Stomach (tissue), 9 donors: Measurements from ENCODE around the gene BPTF. TPM values are rescaled to one million over a fixed set of nuclear protein-coding genes. Genes with fewer than 3 reads are reported as not detected.

ENCODE experiments used
- DNase-seq, 2 donors: peaks; one replicate each; pipeline versions ENCODE4 v3.0.0 to v3.0.0-alpha.2; 2013 to 2019
- H3K27ac ChIP-seq, 5 donors: fragments of 200-600 bp in 4 of 5; sonication (generic) in 4 of 5; one replicate each; pipeline ENCODE4 v1.5.1; 2013 to 2019; ENCODE audit warnings: mild to moderate bottlenecking in 1 of 5, moderate library complexity in 1 of 5
- H3K27me3 ChIP-seq, 3 donors: fragments of 200-600 bp; sonication (generic); one replicate each; pipeline ENCODE4 v1.5.1; 2017 to 2019; ENCODE audit warnings: mixed run types in 1 of 3
- H3K36me3 ChIP-seq, 4 donors: fragments of 200-600 bp; sonication (generic); 1 replicate in 3 of 4; 2 replicates in 1 of 4; pipeline ENCODE4 v1.5.1; 2016 to 2019
- H3K4me1 ChIP-seq, 4 donors: fragments of 200-600 bp; sonication (generic); one replicate each; pipeline ENCODE4 v1.5.1; 2016 to 2019
- H3K4me3 ChIP-seq, 4 donors: fragments of 200-600 bp; sonication (generic) in 3 of 4; one replicate each; pipeline ENCODE4 v1.5.1; 2016 to 2019; ENCODE audit warnings: mild to moderate bottlenecking in 1 of 4
- H3K9me3 ChIP-seq, 4 donors: fragments of 200-600 bp; sonication (generic); one replicate each; pipeline ENCODE4 v1.5.1; 2016 to 2019
- EP300 ChIP-seq: sonication (generic); formaldehyde crosslinking; IDR thresholded peaks from one replicate; pipeline ENCODE4 v1.6.1; 2017; ENCODE audit warnings: antibody characterized with exemption
- POLR2A ChIP-seq, 4 donors: fragments of 450-650 bp; IDR thresholded peaks; one replicate each; pipeline ENCODE4 v1.6.1; 2016; ENCODE audit warnings: antibody characterized with exemption in 4 of 4, control low read depth in 2 of 4, mild to moderate bottlenecking in 1 of 4, moderate library complexity in 1 of 4
- POLR2AphosphoS5 ChIP-seq, 3 donors: sonication (generic); formaldehyde crosslinking; IDR thresholded peaks; one replicate each; pipeline ENCODE4 v1.6.1; 2016; ENCODE audit warnings: antibody characterized with exemption in 3 of 3
- WGBS, 5 donors: extraction: QIAGEN DNeasy Blood & Tissue Kit in 3 of 5; methylation state at CpG; one replicate each; pipeline versions ENCODE4 v1.1.5 to v1.1.7; 2013 to 2018; 5-methylcytosine and 5-hydroxymethylcytosine counted together
- intact Hi-C: fragments of 100-400 bp; cut with DNase I; formaldehyde crosslinking; loops from one replicate; pipeline ENCODE4 v1.15.1; 2023; ENCODE audit warnings: low total_unique reads
- polyA plus RNA-seq, 3 donors: library from polyadenylated mRNA; stranded (reverse); fragments of 200-250 nt; gene quantifications; one replicate each; pipeline ENCODE4 v1.2.3, GENCODE V29; 2013
- total RNA-seq, 5 donors: library from RNA; depleted of rRNA; stranded (reverse); fragments of >200 nt; gene quantifications; one replicate each; pipeline versions ENCODE4 v1.1.0 to v1.2.3, GENCODE V29; 2014 to 2016
- TF ChIP-seq, protein P1 (sequence below), 7 experiments: fragments of 450-650 bp in 4 of 7; fragments of 200-600 bp in 3 of 7; sonication (generic) in 3 of 7; IDR thresholded peaks; one replicate each; pipeline ENCODE4 v1.5.1; 2016 to 2019; ENCODE audit warnings: antibody characterized with exemption in 7 of 7, control low read depth in 2 of 7, mild to moderate bottlenecking in 1 of 7
- donor health status: healthy with polysubstance abuse.
- donor health status: Bipolar disorder and iron deficiency.
- donor health status: healthy.

Gene BPTF
- total and polyA plus RNA-seq, 8 donors, result 8.6 to 122 (median 49.9) TPM

DNA sequence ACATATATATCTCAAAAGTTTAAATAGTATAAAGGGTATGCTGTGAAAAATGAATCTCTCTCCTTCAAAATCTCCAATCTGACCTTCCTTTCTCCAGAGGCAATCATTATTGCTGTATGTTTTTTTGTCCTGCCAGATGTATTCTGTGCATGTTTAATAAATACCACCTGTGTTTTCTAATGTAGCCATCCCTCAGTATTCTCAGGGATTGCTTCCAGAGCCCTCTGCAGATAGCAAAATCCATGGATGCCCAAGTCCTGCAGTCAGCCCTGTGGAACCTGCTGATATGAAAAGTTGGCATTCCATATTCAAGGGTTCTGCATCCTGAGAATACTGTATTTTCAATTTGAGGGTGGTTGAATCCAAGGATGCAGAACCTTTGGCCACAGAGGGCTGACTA, 42.9 kb downstream of the BPTF start:
- intact Hi-C loops, result no loop called here
- Histone ChIP-seq H3K9me3 (no peaks in the 10 kb centered on the region), H3K27ac (no peak overlapping the region), H3K4me1 (peaks cover 0 to 23% (median 7%) of the 10 kb centered on the region in 4 donors), H3K4me3 (no peak overlapping the region), H3K27me3 (no peaks in the 10 kb centered on the region), H3K36me3 (peaks cover 4 to 19% (median 11%) of the 10 kb centered on the region in 4 donors)
- TF ChIP-seq EP300, result no peak
- TF ChIP-seq, protein P1, sequence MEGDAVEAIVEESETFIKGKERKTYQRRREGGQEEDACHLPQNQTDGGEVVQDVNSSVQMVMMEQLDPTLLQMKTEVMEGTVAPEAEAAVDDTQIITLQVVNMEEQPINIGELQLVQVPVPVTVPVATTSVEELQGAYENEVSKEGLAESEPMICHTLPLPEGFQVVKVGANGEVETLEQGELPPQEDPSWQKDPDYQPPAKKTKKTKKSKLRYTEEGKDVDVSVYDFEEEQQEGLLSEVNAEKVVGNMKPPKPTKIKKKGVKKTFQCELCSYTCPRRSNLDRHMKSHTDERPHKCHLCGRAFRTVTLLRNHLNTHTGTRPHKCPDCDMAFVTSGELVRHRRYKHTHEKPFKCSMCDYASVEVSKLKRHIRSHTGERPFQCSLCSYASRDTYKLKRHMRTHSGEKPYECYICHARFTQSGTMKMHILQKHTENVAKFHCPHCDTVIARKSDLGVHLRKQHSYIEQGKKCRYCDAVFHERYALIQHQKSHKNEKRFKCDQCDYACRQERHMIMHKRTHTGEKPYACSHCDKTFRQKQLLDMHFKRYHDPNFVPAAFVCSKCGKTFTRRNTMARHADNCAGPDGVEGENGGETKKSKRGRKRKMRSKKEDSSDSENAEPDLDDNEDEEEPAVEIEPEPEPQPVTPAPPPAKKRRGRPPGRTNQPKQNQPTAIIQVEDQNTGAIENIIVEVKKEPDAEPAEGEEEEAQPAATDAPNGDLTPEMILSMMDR (IDR thresholded peaks at IDR 0.05), result no peak
- TF ChIP-seq POLR2A (IDR thresholded peaks at IDR 0.05), result no peak
- TF ChIP-seq POLR2AphosphoS5 (IDR thresholded peaks at IDR 0.05), result no peak
- DNase-seq, result no peak

DNA sequence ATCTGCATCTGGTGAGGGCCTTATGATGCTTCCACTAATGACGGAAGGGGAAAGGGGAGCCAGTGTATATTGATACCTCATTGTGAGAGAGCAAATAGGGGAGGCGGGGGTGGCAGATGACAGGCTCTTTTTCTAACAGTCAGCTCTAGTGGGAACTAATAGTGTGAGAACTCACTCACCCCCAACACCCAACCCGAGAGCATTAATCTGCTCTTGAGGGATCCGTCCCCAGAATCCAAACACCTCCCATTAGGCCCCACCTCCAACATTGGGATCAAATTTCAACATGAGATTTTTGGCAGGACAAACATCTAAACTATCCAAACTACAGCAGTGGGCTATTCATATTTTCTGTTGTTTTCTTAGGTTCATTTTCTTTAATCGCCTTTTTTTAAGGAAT, 54.4 kb downstream of the BPTF start:
- no peaks in the 10 kb centered on the region for H3K27me3 ChIP-seq
- no peaks in the 10 kb centered on the region for H3K9me3 ChIP-seq
- TF ChIP-seq POLR2A (IDR thresholded peaks at IDR 0.05) (no peak), EP300 (no peak), POLR2AphosphoS5 (IDR thresholded peaks at IDR 0.05) (no peak)
- TF ChIP-seq, protein P1 (IDR thresholded peaks at IDR 0.05), result no peak
- no peak overlapping the region for H3K4me3 ChIP-seq
- no peak for DNase-seq
- H3K36me3 ChIP-seq, result peaks cover 5 to 49% (median 42%) of the 10 kb centered on the region in 4 donors
- H3K27ac ChIP-seq, result no peak overlapping the region
- WGBS, 5 donors, result 80 to 85% (median 85%) methylated on average over 5 of the region's 5 CpGs
- no peaks in the 10 kb centered on the region for H3K4me1 ChIP-seq
- intact Hi-C loops, result no loop called here

DNA sequence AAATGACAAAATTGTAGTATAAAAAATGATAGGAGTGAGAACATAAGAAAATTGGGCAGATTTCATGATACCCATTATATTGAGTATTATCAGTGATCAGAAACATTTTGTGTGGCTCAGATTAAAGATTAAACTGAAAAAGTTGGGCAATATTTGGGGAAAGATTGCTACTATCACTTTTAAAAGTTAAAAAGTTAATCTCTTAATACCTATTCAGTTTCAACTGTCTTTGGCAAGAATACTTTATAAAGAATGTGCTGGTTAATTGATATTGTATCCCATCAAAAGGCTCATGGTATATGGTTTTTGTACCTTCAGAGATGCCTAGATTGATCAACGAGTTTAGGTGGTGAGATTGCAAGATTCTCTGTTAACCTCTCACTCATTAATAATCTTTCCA, 55.8 kb downstream of the BPTF start:
- 76 to 87% (median 79%) methylated on average over 1 of the region's 1 CpG for WGBS, 5 donors
- Histone ChIP-seq H3K27me3 (no peaks in the 10 kb centered on the region), H3K4me1 (no peaks in the 10 kb centered on the region), H3K36me3 (peaks cover 0 to 42% (median 31%) of the 10 kb centered on the region in 4 donors), H3K4me3 (no peak overlapping the region), H3K9me3 (no peaks in the 10 kb centered on the region), H3K27ac (no peak overlapping the region)
- no peak for DNase-seq
- intact Hi-C loops, result no loop called here
- TF ChIP-seq POLR2A (IDR thresholded peaks at IDR 0.05) (no peak), POLR2AphosphoS5 (IDR thresholded peaks at IDR 0.05) (no peak), EP300 (no peak)
- TF ChIP-seq, protein P1 (IDR thresholded peaks at IDR 0.05), result no peak

DNA sequence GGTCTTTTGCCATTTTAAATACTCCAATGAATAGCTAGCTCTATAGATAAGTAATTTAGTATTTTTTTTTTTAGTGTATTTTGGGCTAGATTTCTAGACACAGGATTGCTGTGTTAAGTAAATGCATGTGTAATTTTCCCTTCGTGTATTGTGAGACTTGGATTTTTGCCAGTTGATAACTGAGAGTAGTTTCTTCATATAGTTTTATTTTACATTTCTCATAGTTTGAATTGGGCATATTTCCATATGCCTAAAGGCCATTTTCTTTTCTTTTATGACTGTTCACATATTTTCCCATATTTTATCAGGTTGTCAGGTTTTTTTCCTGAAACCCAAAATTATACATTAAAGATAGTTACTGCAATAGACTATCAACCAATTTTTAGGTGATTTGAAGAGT, 59.4 kb downstream of the BPTF start:
- 11 to 26% (median 21%) methylated on average over 1 of the region's 1 CpG for WGBS, 5 donors
- TF ChIP-seq POLR2AphosphoS5 (IDR thresholded peaks at IDR 0.05) (no peak), EP300 (no peak), POLR2A (IDR thresholded peaks at IDR 0.05) (no peak)
- TF ChIP-seq, protein P1 (IDR thresholded peaks at IDR 0.05), result no peak
- Histone ChIP-seq H3K27ac (no peak overlapping the region), H3K27me3 (no peaks in the 10 kb centered on the region), H3K36me3 (peaks cover 0 to 40% (median 26%) of the 10 kb centered on the region in 4 donors), H3K9me3 (no peaks in the 10 kb centered on the region), H3K4me3 (no peak overlapping the region), H3K4me1 (no peaks in the 10 kb centered on the region)
- intact Hi-C loops, result no loop called here
- DNase-seq, result no peak
